ENCODE data around the gene STIMATE.

DNA sequence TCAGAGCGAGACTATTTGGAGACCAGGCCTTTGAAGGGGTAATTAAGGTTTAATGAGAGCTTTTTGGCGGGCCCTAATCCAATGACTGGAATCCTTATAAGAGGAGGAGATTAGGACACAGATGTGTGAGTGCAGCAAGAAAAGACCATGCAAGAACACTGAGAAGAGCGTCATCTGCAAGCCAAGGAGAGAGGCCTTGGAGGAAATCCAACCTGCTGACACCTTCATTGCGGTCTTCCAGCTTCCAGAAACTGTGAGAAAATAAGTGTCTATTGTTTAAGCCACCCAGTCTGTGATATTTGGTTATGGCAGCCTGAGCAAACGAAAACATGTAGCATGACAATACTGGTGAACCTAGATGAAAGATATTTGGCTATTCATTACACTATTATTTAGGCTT lies 39.5 kb downstream of the STIMATE start:
- TF ChIP-seq FOXJ3 (CRISPR knock-in tag; IDR thresholded peaks at IDR 0.05) (no peak), RCOR1 (IDR thresholded peaks at IDR 0.05; ENCODE audit: borderline replicate concordance in 1 of 2, low read depth in 2 of 2, low read length in 2 of 2) (no peak), MYNN (IDR thresholded peaks at IDR 0.05) (no peak), MYNN (CRISPR knock-in tag; IDR thresholded peaks at IDR 0.05) (no peak), ZNF274 (IDR thresholded peaks at IDR 0.05; ENCODE audit: borderline replicate concordance, low read depth, low read length) (no peak), JUN (IDR thresholded peaks at IDR 0.05; ENCODE audit: borderline replicate concordance, low read depth, low read length) (no peak), JUN (CRISPR knock-in tag; IDR thresholded peaks at IDR 0.05; ENCODE audit: borderline replicate concordance) (no peak)
- TF ChIP-seq, protein P1, sequence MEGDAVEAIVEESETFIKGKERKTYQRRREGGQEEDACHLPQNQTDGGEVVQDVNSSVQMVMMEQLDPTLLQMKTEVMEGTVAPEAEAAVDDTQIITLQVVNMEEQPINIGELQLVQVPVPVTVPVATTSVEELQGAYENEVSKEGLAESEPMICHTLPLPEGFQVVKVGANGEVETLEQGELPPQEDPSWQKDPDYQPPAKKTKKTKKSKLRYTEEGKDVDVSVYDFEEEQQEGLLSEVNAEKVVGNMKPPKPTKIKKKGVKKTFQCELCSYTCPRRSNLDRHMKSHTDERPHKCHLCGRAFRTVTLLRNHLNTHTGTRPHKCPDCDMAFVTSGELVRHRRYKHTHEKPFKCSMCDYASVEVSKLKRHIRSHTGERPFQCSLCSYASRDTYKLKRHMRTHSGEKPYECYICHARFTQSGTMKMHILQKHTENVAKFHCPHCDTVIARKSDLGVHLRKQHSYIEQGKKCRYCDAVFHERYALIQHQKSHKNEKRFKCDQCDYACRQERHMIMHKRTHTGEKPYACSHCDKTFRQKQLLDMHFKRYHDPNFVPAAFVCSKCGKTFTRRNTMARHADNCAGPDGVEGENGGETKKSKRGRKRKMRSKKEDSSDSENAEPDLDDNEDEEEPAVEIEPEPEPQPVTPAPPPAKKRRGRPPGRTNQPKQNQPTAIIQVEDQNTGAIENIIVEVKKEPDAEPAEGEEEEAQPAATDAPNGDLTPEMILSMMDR (IDR thresholded peaks at IDR 0.05 in 2 of 3, conservative IDR thresholded peaks at IDR 0.05 in 1 of 3; ENCODE audit: insufficient read depth in 2 of 3, low read depth in 1 of 3, low read length in 3 of 3), result no peak
- TF ChIP-seq, protein P2, sequence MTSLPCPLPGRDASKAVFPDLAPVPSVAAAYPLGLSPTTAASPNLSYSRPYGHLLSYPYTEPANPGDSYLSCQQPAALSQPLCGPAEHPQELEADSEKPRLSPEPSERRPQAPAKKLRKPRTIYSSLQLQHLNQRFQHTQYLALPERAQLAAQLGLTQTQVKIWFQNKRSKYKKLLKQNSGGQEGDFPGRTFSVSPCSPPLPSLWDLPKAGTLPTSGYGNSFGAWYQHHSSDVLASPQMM (CRISPR knock-in tag; IDR thresholded peaks at IDR 0.05), result no peak
- TF ChIP-seq, protein P3, sequence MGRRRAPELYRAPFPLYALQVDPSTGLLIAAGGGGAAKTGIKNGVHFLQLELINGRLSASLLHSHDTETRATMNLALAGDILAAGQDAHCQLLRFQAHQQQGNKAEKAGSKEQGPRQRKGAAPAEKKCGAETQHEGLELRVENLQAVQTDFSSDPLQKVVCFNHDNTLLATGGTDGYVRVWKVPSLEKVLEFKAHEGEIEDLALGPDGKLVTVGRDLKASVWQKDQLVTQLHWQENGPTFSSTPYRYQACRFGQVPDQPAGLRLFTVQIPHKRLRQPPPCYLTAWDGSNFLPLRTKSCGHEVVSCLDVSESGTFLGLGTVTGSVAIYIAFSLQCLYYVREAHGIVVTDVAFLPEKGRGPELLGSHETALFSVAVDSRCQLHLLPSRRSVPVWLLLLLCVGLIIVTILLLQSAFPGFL (CRISPR knock-in tag; IDR thresholded peaks at IDR 0.05), result no peak
- TF ChIP-seq, protein P4, sequence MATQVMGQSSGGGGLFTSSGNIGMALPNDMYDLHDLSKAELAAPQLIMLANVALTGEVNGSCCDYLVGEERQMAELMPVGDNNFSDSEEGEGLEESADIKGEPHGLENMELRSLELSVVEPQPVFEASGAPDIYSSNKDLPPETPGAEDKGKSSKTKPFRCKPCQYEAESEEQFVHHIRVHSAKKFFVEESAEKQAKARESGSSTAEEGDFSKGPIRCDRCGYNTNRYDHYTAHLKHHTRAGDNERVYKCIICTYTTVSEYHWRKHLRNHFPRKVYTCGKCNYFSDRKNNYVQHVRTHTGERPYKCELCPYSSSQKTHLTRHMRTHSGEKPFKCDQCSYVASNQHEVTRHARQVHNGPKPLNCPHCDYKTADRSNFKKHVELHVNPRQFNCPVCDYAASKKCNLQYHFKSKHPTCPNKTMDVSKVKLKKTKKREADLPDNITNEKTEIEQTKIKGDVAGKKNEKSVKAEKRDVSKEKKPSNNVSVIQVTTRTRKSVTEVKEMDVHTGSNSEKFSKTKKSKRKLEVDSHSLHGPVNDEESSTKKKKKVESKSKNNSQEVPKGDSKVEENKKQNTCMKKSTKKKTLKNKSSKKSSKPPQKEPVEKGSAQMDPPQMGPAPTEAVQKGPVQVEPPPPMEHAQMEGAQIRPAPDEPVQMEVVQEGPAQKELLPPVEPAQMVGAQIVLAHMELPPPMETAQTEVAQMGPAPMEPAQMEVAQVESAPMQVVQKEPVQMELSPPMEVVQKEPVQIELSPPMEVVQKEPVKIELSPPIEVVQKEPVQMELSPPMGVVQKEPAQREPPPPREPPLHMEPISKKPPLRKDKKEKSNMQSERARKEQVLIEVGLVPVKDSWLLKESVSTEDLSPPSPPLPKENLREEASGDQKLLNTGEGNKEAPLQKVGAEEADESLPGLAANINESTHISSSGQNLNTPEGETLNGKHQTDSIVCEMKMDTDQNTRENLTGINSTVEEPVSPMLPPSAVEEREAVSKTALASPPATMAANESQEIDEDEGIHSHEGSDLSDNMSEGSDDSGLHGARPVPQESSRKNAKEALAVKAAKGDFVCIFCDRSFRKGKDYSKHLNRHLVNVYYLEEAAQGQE (IDR thresholded peaks at IDR 0.05; ENCODE audit: borderline replicate concordance), result no peak
- TF ChIP-seq, protein P4 (CRISPR knock-in tag; IDR thresholded peaks at IDR 0.05; ENCODE audit: low read depth), result no peak

Measured in K562 (cell line).